NK-92 (cell line): ENCODE measurements around the gene EAPP.
"Not testable (repeated sequence)": the region's sequence is repeated elsewhere in the genome, so short reads cannot be mapped to it uniquely, and the experiment has no call there.

Experiments
- DNase-seq: peaks from one replicate; lab custom pipeline; 2025; ENCODE audit not compliant: unreplicated experiment; lab: John Stamatoyannopoulos, UW

Gene EAPP

DNA sequence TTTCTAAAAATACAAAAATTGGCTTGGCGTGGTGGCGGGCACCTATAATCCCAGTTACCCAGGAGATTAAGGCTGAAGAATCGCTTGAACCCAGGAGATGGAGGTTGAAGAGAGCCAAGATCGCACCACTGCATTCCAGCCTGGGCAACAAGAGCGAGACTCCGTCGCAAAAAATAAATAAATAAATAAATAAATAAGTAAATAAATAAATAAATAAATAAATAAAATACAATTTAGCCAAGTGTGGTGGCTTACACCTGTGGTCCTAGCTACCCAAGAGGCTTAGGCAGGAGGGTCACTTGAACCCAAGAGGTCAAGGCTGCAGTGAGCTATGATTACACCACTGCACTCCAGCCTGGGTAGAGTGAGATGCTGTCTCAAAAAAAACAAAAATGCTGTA, 51.0 kb downstream of the EAPP start:
- no peak for DNase-seq

DNA sequence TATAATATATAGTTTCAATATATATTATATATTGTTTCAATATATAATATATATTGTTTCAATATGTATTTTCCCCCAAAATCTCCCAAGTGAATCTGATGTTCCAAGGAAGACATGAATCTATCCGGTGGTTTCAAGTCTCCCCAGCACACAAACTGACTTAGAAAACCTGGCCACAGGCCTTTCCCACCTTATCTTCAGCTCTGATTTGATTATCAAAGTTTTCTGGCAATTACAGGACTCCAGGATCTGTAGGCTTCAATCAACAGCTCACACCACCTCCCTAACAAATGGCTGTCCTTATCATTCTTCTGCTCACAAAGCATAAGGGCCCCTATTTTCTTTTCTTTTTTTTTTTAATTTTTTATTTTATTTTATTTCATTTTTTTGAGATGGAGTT, 54.8 kb downstream of the EAPP start:
- no peak for DNase-seq

DNA sequence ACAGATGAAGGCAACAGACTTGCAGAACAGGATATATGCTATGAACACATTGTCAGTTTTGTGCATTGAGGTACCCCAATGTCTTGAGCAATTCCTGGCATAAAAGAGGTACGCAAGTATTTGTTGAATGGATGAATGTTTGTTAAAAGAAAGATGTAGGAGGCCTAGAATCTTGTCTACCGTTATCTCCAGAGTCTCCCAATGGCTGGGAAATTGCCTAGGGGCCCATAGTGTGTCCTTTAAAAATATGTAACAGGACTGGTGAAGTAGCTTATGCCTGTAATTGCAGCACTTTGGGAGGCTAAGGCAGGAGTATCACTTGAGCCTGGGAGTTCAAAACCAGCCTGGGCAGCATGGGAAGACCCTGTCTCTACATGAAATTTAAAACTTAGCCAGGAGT, 57.0 kb downstream of the EAPP start:
- DNase-seq = no peak

DNA sequence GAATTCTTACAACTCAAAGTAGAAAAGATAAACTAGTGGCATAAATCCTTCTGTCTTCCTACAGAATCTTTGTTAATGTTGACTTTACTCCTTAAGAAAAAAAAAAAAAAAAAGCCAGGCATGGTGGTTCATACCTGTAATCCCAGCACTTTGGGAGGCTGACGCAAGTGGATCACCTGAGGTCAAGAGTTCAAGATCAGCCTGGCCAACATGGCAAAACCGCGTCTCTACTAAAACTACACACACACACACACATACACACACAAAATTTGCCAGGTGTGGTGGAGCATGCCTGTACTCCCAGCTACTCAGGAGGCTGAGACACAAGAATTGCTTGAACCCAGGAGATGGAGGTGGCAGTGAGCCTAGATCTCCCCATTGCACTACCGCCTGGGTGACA, 59.8 kb downstream of the EAPP start:
- no peak for DNase-seq

DNA sequence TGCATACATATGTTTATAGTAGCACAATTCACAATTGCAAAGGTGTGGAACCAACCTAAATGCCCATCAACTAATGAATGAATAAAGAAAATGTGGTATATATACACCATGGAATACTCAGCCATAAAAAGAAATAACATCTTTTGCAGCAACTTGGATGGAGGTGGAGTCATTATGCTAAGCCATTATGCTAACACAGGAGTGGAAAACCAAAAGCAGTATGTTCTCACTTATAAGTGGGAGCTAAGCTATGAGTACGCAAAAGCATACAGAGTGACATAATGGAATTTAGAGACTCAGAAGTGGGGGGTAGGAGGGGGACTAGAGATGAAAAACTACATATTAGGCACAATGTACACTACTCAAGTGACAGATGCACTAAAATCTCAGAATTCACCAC, 61.2 kb downstream of the EAPP start:
- no peak for DNase-seq

DNA sequence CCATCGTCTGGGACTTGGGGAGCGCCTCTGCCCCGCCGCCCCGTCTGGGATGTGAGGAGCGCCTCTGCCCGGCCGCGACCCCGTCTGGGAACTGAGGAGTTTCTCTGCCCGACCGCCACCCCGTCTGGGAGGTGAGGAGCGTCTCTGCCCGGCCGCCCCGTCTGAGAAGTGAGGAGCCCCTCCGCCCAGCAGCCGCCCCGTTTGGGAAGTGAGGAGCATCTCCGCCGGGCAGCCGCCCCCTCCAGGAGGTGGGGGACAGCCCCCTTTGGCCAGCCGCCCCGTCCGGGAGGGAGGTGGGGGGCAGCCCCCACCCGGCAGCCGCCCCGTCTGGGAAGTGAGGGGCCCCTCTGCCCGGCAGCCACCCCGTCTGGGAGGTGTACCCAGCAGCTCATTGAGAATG, 63.5 kb downstream of the EAPP start:
- not testable (repeated sequence) for DNase-seq

DNA sequence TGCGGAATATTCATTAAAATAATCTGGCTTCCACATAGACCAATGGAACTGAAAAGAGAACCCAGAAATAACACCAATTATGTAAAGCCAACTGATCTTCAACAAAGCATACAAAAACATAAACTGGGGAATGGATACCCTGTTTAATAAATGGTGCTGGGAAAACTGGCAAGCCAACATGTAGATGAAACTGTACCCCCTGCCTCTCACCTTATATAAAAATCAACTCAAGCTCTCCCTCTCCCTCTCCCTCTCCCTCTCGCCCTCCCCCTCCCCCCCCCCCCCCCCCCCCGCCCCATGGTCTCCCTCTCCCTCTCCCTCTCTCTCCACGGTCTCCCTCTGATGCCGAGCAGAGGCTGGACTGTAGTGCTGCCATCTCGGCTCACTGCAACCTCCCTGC, 64.3 kb downstream of the EAPP start:
- no peak for DNase-seq

DNA sequence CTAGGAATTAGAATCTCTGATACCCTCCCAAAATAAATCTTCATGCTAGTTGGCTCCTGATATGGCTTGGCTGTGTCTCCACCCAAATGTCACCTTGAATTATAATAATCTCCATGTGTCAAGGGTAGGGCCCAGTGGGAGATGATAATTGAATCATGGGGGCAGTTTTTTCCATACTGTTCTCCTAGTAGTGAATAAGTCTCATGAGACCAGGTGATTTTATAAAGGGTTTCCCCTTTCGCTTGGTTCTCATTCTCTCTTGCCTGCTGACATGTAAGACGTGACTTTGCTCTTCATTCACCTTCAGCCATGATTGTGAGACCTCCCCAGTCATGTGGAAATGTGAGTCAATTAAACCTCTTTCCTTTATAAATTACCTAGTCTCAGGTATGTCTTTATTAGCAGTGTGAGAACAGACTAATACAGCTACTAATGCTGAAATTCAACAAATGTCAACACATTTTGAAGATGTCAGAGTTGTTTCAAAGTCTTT, 65.3 kb downstream of the EAPP start:
- DNase-seq = no peak

DNA sequence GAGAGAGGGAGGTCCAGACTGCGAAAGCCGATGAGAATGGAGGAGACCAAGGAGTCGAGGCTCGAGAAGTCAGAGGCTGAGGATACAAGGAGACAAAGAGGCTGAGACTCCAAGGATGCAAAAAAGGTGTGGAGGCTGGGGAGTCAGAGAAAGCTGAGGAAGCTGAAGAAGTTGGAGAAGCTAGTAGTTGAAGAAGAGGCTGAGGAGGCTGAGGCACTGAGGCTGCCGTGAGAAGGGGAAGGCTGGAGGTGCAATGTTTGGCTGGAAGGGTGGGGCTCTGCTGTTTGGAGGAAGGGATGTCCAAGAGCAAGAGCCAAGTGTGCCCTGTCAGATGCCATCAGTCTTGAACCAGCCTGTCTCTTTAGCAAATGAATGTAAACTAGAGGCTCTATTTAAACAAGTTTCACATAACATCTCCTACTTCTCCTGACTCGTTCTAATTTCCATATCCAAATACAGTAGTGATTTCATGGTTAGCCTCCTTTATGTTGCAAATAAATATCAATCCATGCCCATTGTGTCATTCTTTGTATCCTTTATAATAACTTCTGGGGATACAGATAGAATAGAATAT, 66.7 kb downstream of the EAPP start:
- no peak for DNase-seq

DNA sequence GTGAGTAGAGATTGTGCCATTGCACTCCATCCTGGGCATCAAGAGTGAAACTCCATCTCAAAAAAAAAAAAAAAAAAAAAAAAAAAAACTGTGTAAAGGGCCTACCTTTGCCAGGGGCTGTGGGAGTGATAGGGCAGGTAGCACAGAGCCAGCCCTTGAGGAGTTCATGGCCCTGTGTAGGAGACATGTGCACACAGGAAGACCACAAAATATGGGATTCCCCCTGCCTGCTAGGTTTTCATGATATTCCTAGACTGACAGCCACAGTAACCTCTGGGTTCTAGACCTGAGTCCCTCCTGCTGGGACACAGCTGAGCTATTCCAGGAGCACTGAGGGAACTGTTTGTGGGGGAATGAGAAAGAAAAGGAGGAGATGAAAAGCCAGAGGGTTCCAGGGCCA, 69.2 kb downstream of the EAPP start:
- no peak for DNase-seq

DNA sequence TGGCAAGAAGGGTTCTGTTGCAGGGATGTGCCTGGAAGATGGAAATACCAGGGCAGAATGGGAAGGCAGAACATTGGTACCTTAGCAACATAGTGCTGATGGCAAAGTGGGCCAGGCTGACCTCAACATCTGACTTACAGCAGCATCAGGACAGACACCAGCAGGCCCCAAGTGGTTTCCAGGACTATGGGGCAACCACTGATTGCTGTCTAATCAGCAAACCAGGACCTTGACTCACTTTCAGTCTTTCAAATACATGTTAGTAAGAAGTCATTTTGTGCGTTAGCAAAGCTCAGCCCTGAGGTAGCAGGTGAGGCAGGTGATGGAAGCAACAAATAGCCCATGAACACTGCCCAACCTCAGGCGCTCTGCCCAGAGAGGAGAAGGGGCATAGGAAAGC, 72.8 kb downstream of the EAPP start:
- DNase-seq = no peak
